ENCODE measurements around the gene CYB561A3.

The CYB561A3 gene

GRCh38 chr11:61368646-61369045 lies 7.0 kb upstream of the CYB561A3 start:
- DNase-seq, result no peak

GRCh38 chr11:61367406-61367805 lies 5.7 kb upstream of the CYB561A3 start:
- no peak for DNase-seq

GRCh38 chr11:61364012-61364675 lies 2.5 kb upstream of the CYB561A3 start:
- DNase-seq, result no peak

- peak in 1 of 2 experiments; percentile 60 for DNase-seq
These were observed 827 bp upstream of the CYB561A3 start for GRCh38 chr11:61362542-61362875.

- no peak for DNase-seq
These were observed 393 bp downstream of the CYB561A3 start for GRCh38 chr11:61361237-61361740.

- DNase-seq, result no peak
These were observed 2.2 kb downstream of the CYB561A3 start for GRCh38 chr11:61359516-61359915.

GRCh38 chr11:61358566-61358965 lies 3.1 kb downstream of the CYB561A3 start:
- no peak for DNase-seq

- no peak for DNase-seq
These were observed 3.8 kb downstream of the CYB561A3 start for GRCh38 chr11:61357894-61358239.

GRCh38 chr11:61357233-61357893 lies 4.3 kb downstream of the CYB561A3 start:
- no peak for DNase-seq

GRCh38 chr11:61356706-61357105 lies 5.0 kb downstream of the CYB561A3 start:
- DNase-seq, result no peak

- DNase-seq, result no peak
These were observed 7.5 kb downstream of the CYB561A3 start for GRCh38 chr11:61354208-61354607.

GRCh38 chr11:61353131-61354067 lies 8.3 kb downstream of the CYB561A3 start:
- DNase-seq, result no peak

GRCh38 chr11:61352038-61352437 lies 9.6 kb downstream of the CYB561A3 start:
- no peak for DNase-seq

- DNase-seq, result no peak
These were observed 10.9 kb downstream of the CYB561A3 start for GRCh38 chr11:61350803-61351202.

- no peak for DNase-seq
These were observed 11.3 kb downstream of the CYB561A3 start for GRCh38 chr11:61350336-61350735.

- no peak for DNase-seq
These were observed 11.8 kb downstream of the CYB561A3 start for GRCh38 chr11:61349916-61350315.

GRCh38 chr11:61349189-61349751 lies 12.4 kb downstream of the CYB561A3 start:
- DNase-seq, result no peak

GRCh38 chr11:61347916-61348461 lies 13.7 kb downstream of the CYB561A3 start:
- DNase-seq, result no peak

GRCh38 chr11:61345954-61346843 lies 15.5 kb downstream of the CYB561A3 start:
- no peak for DNase-seq

- no peak for DNase-seq
These were observed 16.5 kb downstream of the CYB561A3 start for GRCh38 chr11:61345170-61345610.

Measured in NCI-H2081 (cell line).